ENCODE data around the gene GNAQ. TPM values are rescaled to one million over a fixed set of nuclear protein-coding genes. Genes with fewer than 3 reads are reported as not detected.

GNAQ gene
- polyA plus RNA-seq, 3 donors: 8.3 to 51.0 (median 9.6) TPM

DNA sequence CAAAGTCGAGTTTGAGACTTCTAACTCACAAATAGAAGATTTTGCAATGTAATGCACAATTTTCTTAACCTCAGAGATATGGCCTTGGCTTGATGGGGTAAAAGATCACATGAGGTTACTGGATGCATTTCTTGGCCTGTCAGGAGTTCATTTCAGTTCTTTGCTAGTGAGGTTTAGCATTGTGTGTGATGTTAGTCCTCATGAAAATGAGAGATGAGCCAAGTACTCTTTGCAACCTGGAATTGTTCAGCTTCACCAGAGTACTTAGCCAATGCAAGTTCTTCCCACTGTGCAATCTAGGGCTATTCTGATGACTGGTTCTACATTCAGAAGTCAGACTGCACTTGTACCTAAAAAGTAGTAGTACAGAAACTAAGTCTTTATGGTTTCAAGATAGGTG is 24.9 kb downstream of the GNAQ start:
- peaks cover 80% of the 10 kb centered on the region for H3K4me1 Mint-ChIP-seq
- H3K36me3 Mint-ChIP-seq: peaks cover 4 to 6% of the 10 kb centered on the region in 2 donors
- intact Hi-C loops (cut with micrococcal nuclease): no loop called here
- no peak for DNase-seq
- no peaks in the 10 kb centered on the region for H3K36me3 ChIP-seq (replicated peaks in 1 of 2; ENCODE audit: control insufficient read depth in 1 of 2, insufficient read depth in 2 of 2, low read length in 2 of 2)
- no CpG with 5 or more reads among the region's 1 CpG for WGBS (ENCODE audit: insufficient coverage)
- no peaks in the 10 kb centered on the region for H3K27me3 ChIP-seq (ENCODE audit: control insufficient read depth in 2 of 2, insufficient read depth in 2 of 2, low read length in 2 of 2)
- TF ChIP-seq, protein P1, sequence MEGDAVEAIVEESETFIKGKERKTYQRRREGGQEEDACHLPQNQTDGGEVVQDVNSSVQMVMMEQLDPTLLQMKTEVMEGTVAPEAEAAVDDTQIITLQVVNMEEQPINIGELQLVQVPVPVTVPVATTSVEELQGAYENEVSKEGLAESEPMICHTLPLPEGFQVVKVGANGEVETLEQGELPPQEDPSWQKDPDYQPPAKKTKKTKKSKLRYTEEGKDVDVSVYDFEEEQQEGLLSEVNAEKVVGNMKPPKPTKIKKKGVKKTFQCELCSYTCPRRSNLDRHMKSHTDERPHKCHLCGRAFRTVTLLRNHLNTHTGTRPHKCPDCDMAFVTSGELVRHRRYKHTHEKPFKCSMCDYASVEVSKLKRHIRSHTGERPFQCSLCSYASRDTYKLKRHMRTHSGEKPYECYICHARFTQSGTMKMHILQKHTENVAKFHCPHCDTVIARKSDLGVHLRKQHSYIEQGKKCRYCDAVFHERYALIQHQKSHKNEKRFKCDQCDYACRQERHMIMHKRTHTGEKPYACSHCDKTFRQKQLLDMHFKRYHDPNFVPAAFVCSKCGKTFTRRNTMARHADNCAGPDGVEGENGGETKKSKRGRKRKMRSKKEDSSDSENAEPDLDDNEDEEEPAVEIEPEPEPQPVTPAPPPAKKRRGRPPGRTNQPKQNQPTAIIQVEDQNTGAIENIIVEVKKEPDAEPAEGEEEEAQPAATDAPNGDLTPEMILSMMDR (IDR thresholded peaks at IDR 0.05): no peak
- peaks cover 98% of the 10 kb centered on the region for H4K20me1 ChIP-seq (ENCODE audit: insufficient read depth, low read length)
- peak overlapping the region in 1 of 2 donors; percentile 6 for H3K27ac ChIP-seq (ENCODE audit: low read depth in 1 of 2, low read length in 2 of 2)
- peaks cover 100% of the 10 kb centered on the region for H3K79me2 ChIP-seq (ENCODE audit: insufficient read depth, low read length)
- peak overlapping the region in 1 of 7 donors; percentile 52 for H3K27ac Mint-ChIP-seq
- H3K4me1 ChIP-seq (ENCODE audit: control insufficient read depth in 1 of 2, insufficient read depth in 2 of 2, low read length in 2 of 2): peaks cover 62 to 64% of the 10 kb centered on the region in 2 donors
- no peaks in the 10 kb centered on the region for H3K9me3 Mint-ChIP-seq
- H2AFZ ChIP-seq (ENCODE audit: insufficient read depth, low read depth, low read length, poor library complexity, severe bottlenecking): no peak overlapping the region
- no peak overlapping the region for H3K4me2 ChIP-seq (replicated peaks; ENCODE audit: extremely low read depth, low read length, poor library complexity, severe bottlenecking)
- no peaks in the 10 kb centered on the region for H3K9me3 ChIP-seq (replicated peaks in 1 of 2; ENCODE audit: control insufficient read depth in 1 of 2, insufficient read depth in 1 of 2, low read length in 2 of 2)
- no peak overlapping the region for H3K9ac ChIP-seq (ENCODE audit: insufficient read depth, low read length, poor library complexity, severe bottlenecking)
- H3K27me3 Mint-ChIP-seq (ENCODE audit: low read depth in 3 of 3): no peaks in the 10 kb centered on the region
- H3K4me3 Mint-ChIP-seq: no peak overlapping the region
- no peak overlapping the region for H3K4me3 ChIP-seq (replicated peaks in 1 of 3; ENCODE audit: low read depth in 2 of 3, low read length in 3 of 3)

DNA sequence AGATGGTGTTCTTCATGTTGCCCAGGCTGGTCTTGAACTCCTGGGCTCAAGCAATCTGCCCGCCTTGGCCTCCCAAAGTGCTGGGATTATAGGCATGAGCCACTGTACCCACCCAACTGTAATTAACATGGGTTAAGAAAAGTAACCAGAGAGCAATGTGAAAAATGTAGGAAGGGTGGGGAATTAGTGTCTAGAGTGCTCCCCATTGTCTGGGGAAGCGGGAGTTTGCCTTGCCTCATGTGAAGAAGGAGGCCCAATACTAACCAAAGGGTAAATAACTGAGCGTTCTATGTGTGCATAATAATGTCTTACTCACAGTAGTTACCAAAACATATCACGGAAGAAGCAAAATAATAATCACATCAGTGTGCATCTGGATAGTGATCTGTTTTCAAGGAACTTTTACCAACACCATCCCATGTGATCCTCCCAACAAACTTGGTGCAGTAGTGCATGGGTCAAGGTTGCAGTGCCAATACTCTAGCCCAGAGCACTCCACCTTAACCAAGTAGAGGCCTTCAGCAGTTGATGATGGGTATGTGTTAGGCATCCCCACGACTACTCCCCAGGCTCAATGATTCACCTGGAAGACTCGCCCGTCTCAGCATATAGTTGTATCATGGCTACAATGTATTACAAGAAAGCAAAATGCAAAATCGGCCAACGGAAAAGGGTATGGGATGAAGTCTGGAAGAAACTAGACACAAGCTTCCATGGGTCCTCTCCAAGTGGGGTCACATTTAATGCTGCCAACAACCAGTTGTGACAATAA is 26.2 kb downstream of the GNAQ start:
- peaks cover 4 to 6% of the 10 kb centered on the region in 2 donors for H3K36me3 Mint-ChIP-seq
- H3K27ac Mint-ChIP-seq: peak overlapping the region in 4 of 7 donors; percentile 24 to 85 (median 64)

More for the DNA sequence above, 26.2 kb downstream of the GNAQ start:
- peaks cover 98% of the 10 kb centered on the region for H4K20me1 ChIP-seq (ENCODE audit: insufficient read depth, low read length)
- no peaks in the 10 kb centered on the region for H3K27me3 ChIP-seq (ENCODE audit: control insufficient read depth in 2 of 2, insufficient read depth in 2 of 2, low read length in 2 of 2)
- no peak overlapping the region for H3K4me3 ChIP-seq (replicated peaks in 1 of 3; ENCODE audit: low read depth in 2 of 3, low read length in 3 of 3)
- peaks cover 50 to 51% of the 10 kb centered on the region in 2 donors for H3K4me1 ChIP-seq (ENCODE audit: control insufficient read depth in 1 of 2, insufficient read depth in 2 of 2, low read length in 2 of 2)
- Mint-ChIP-seq H3K4me3 (no peak overlapping the region), H3K27me3 (ENCODE audit: low read depth in 3 of 3) (no peaks in the 10 kb centered on the region), H3K9me3 (no peaks in the 10 kb centered on the region), H3K4me1 (peaks cover 74% of the 10 kb centered on the region)
- no peak overlapping the region for H3K9ac ChIP-seq (ENCODE audit: insufficient read depth, low read length, poor library complexity, severe bottlenecking)
- H3K27ac ChIP-seq (ENCODE audit: low read depth in 1 of 2, low read length in 2 of 2): peak overlapping the region in 1 of 2 donors; percentile 58
- WGBS (ENCODE audit: insufficient coverage): 100% methylated on average over 2 of the region's 9 CpGs
- H3K79me2 ChIP-seq (ENCODE audit: insufficient read depth, low read length): peaks cover 100% of the 10 kb centered on the region
- intact Hi-C loops (cut with micrococcal nuclease): no loop called here
- no peak overlapping the region for H2AFZ ChIP-seq (ENCODE audit: insufficient read depth, low read depth, low read length, poor library complexity, severe bottlenecking)
- TF ChIP-seq, protein P1 (IDR thresholded peaks at IDR 0.05): no peak
- H3K9me3 ChIP-seq (replicated peaks in 1 of 2; ENCODE audit: control insufficient read depth in 1 of 2, insufficient read depth in 1 of 2, low read length in 2 of 2): no peaks in the 10 kb centered on the region
- no peak overlapping the region for H3K4me2 ChIP-seq (replicated peaks; ENCODE audit: extremely low read depth, low read length, poor library complexity, severe bottlenecking)
- no peaks in the 10 kb centered on the region for H3K36me3 ChIP-seq (replicated peaks in 1 of 2; ENCODE audit: control insufficient read depth in 1 of 2, insufficient read depth in 2 of 2, low read length in 2 of 2)
- no peak for DNase-seq

All from CD14-positive monocyte (primary cell).